WI38 (cell line): ENCODE results near the gene SLC51B.
"Not testable (repeated sequence)": the region's sequence is repeated elsewhere in the genome, so short reads cannot be mapped to it uniquely, and the experiment has no call there.

ENCODE experiments used
- H3K4me3 ChIP-seq: 2 replicates; pipeline ENCODE4 v1.5.1; 2011; ENCODE audit warnings: low read depth, mild to moderate bottlenecking, control low read depth, low read length
- CTCF ChIP-seq: IDR thresholded peaks from 2 replicates; pipeline ENCODE4 v1.5.1; 2012; ENCODE audit warnings: low read depth, mild to moderate bottlenecking, control low read depth, low read length

Gene SLC51B

GRCh38 chr15:65096481-65097385 lies 51.5 kb downstream of the SLC51B start:
- no peak overlapping the region for H3K4me3 ChIP-seq
- TF ChIP-seq CTCF: no peak

GRCh38 chr15:65097651-65098263 lies 52.6 kb downstream of the SLC51B start:
- no peak for TF ChIP-seq CTCF
- no peak overlapping the region for H3K4me3 ChIP-seq

DNA sequence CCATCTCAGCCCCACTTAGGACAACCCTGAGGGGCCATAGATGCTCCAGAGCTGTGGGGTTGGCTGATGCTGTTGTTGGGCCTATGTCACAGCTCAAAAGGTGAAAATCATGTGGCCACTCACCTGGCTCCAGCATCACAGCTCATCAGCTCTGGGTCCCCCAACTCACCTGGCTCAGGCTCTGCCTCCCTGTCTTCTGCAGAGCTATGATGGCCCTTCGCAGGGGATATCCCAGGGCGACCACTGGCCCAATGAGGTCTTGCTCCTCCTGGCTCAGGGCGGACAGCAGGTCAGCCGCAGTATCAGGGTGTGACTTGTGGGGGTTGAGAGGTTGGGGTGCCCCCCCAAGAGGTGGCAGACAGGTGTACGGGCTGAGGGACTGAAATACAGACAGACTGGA lies 54.1 kb downstream of the SLC51B start:
- TF ChIP-seq CTCF: no peak

DNA sequence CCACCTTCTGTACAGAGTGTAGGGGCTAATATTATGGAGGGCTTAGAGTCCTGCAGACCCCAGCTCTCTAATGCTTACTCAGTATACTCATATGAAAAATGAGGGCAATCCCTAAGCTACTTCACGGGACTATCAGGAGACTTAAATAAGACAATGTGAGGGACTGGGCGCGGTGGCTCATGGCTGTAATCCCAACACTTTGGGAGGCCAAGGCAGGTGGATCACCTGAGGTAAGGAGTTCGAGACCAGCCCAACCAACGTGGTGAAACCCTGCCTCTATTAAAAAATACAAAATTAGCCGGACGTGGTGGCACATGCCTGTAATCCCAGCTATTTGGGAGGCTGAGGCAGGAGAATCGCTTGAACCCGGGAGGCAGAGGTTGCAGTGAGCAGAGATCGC lies 54.6 kb downstream of the SLC51B start:
- not testable (repeated sequence) for H3K4me3 ChIP-seq

More for the DNA sequence above, 54.1 kb downstream of the SLC51B start:
- no peak overlapping the region for H3K4me3 ChIP-seq

- TF ChIP-seq CTCF: no peak
These were observed 55.3 kb downstream of the SLC51B start for GRCh38 chr15:65100442-65100841.

DNA sequence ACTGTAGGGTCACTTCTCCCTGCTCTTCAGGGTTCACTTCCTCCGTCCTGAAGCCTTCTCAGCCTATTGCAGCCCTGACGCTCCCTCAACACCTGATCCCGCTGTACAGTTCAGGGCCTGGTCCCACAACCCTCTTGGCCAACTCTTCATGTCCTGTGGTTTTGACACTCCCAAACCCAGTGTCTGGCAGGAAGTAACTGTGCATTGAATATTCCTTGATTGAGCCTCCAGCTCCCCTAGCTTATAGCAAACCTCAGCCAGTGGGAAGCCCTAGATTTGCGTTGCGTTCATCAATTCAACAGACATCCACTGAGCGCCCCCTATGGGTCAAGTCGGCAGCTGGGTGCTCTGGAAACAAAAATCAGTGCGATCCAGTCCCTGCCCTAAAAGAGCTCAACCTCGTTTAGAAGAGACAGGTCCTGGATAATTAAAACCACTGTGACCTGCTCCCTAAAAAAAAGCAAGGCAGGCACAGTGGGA lies 56.3 kb downstream of the SLC51B start:
- TF ChIP-seq CTCF: peak; percentile 88
- H3K4me3 ChIP-seq: no peak overlapping the region

More at GRCh38 chr15:65100442-65100841, 55.3 kb downstream of the SLC51B start:
- no peak overlapping the region for H3K4me3 ChIP-seq

DNA sequence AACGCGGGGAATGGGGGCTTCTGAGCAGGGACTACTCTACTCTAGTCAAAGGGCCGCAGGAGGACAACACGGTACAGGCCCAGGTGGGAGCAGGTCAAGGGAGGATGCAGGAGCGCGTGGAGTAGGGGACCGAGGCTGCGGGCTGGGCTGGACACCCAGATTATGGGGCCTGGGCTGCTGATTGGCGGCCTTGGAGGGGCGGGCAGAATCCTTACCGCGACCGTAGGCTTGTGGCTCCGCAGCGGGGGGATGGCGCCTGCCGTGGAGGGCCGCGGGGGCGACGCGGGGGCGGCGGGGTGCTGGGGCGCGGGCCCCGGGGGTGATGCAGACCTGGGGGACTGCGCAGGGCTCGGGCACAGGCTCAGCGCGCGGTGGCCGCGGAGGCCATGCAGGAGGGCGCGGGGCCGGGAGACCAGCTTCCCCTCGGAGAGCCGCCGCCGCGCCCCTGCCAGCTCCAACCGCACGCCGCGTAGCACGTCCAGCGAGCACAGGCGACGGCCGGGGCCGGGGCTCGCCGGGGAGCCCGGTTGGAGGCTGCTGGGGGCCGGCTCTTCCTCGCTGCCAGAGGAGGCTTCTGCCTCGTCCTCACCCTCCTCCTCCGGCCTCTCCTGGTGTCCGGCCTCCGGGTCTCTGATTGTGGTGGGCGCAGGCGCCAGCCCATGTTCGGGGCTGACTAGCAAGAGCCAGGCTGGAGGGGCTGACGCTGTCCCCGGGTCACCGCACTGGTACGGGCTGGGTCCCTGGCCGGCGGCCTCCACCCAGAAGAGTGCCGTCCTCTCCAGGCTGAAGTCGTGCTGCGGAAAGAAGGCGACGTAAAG lies 56.9 kb downstream of the SLC51B start:
- no peak overlapping the region for H3K4me3 ChIP-seq
- no peak for TF ChIP-seq CTCF
